22Rv1 (cell line): Measurements from ENCODE around the gene SUN2.

Source experiments
- ZFX ChIP-seq: fragments of 450-650 bp; IDR thresholded peaks from 2 replicates; pipeline ENCODE4 v1.6.1; 2017; ENCODE audit warnings: antibody characterized with exemption, borderline replicate concordance
- TF ChIP-seq, protein P1 (sequence below): fragments of 450-650 bp; IDR thresholded peaks from 2 replicates; pipeline ENCODE4 v1.5.1; 2017; ENCODE audit warnings: mild to moderate bottlenecking

DNA sequence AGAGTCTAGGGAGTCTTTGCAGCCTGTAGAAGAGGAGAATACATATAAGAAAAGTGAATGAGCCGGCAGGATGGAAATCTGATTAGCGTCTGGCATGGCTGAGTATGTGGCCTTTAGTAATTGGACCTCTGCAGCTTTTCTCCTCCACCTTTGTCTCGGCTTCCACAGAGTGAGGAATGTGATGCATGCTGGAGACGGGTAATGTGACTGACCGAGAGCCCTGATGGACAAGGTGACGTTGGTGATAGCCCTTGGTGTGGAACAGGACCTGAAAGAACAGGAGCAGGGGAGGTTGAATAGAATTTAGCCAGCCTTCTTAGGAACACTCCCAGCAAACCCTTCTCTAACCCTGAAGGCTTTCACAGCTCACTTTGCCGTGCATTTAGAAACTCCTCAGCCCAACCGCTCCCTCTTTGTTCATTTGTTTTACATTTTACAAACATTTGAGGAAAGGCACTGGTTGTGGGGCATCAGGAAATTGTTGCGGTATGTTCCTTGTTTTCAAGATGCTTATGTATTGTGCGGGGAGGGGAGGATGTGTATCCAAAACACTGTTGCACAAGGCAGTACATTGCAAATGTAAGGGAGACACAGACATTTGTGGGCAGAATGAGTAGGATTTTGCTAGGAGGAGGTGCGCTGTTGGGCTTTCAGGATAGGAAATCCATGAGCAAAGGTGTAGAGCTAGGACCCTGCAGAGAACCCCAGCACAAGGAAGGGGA lies 43.2 kb downstream of the SUN2 start:
- TF ChIP-seq, protein P1, sequence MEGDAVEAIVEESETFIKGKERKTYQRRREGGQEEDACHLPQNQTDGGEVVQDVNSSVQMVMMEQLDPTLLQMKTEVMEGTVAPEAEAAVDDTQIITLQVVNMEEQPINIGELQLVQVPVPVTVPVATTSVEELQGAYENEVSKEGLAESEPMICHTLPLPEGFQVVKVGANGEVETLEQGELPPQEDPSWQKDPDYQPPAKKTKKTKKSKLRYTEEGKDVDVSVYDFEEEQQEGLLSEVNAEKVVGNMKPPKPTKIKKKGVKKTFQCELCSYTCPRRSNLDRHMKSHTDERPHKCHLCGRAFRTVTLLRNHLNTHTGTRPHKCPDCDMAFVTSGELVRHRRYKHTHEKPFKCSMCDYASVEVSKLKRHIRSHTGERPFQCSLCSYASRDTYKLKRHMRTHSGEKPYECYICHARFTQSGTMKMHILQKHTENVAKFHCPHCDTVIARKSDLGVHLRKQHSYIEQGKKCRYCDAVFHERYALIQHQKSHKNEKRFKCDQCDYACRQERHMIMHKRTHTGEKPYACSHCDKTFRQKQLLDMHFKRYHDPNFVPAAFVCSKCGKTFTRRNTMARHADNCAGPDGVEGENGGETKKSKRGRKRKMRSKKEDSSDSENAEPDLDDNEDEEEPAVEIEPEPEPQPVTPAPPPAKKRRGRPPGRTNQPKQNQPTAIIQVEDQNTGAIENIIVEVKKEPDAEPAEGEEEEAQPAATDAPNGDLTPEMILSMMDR, result no peak
- TF ChIP-seq ZFX, result no peak
